NCI-H510A treated with DMSO at 0.1 percent for 48 hours (cell line): ENCODE results near the gene KCNQ1.
"Not testable (repeated sequence)": the region's sequence is repeated elsewhere in the genome, so short reads cannot be mapped to it uniquely, and the experiment has no call there.

Experiments used
- DNase-seq: peaks from one replicate; lab custom pipeline; 2025; lab: John Stamatoyannopoulos, UW

Gene KCNQ1

GRCh38 chr11:2474059-2474901 lies 29.5 kb downstream of the KCNQ1 start:
- no peak for DNase-seq

- no peak for DNase-seq
These were observed 30.5 kb downstream of the KCNQ1 start for GRCh38 chr11:2475136-2475918.

GRCh38 chr11:2477254-2477653 lies 32.4 kb downstream of the KCNQ1 start:
- DNase-seq: no peak

- no peak for DNase-seq
These were observed 33.1 kb downstream of the KCNQ1 start for GRCh38 chr11:2477936-2478335.

- not testable (repeated sequence) for DNase-seq
These were observed 35.5 kb downstream of the KCNQ1 start for GRCh38 chr11:2480067-2480873.

GRCh38 chr11:2480874-2481220 lies 36.0 kb downstream of the KCNQ1 start:
- no peak for DNase-seq

- DNase-seq: no peak
These were observed 36.4 kb downstream of the KCNQ1 start for GRCh38 chr11:2481253-2481652.

GRCh38 chr11:2482204-2482603 lies 37.4 kb downstream of the KCNQ1 start:
- DNase-seq: no peak

GRCh38 chr11:2482745-2483144 lies 37.9 kb downstream of the KCNQ1 start:
- no peak for DNase-seq

- no peak for DNase-seq
These were observed 38.6 kb downstream of the KCNQ1 start for GRCh38 chr11:2483426-2483825.

- DNase-seq: no peak
These were observed 39.8 kb downstream of the KCNQ1 start for GRCh38 chr11:2484576-2485125.

- no peak for DNase-seq
These were observed 43.2 kb downstream of the KCNQ1 start for GRCh38 chr11:2488004-2488403.

- no peak for DNase-seq
These were observed 44.3 kb downstream of the KCNQ1 start for GRCh38 chr11:2489083-2489482.

GRCh38 chr11:2497951-2498350 lies 53.1 kb downstream of the KCNQ1 start:
- DNase-seq: not testable (repeated sequence)

- no peak for DNase-seq
These were observed 53.9 kb downstream of the KCNQ1 start for GRCh38 chr11:2498750-2499149.

- DNase-seq: no peak
These were observed 62.5 kb downstream of the KCNQ1 start for GRCh38 chr11:2507212-2507901.

- no peak for DNase-seq
These were observed 63.3 kb downstream of the KCNQ1 start for GRCh38 chr11:2507945-2508749.

GRCh38 chr11:2508793-2509192 lies 64.0 kb downstream of the KCNQ1 start:
- DNase-seq: no peak

GRCh38 chr11:2509481-2510001 lies 64.7 kb downstream of the KCNQ1 start:
- no peak for DNase-seq

- no peak for DNase-seq
These were observed 66.0 kb downstream of the KCNQ1 start for GRCh38 chr11:2510626-2511402.
